Keratinocyte (primary cell): Measurements from ENCODE around the gene ARPC1A.

Experiments used
- EZH2 ChIP-seq: IDR thresholded peaks from one replicate; pipeline ENCODE4 v1.6.1; 2012; ENCODE audit warnings: inconsistent platforms, mild to moderate bottlenecking, low read length, moderate library complexity
- TF ChIP-seq, protein P1 (sequence below), 3 experiments: IDR thresholded peaks in 1 of 3; conservative IDR thresholded peaks in 1 of 3; optimal IDR thresholded peaks in 1 of 3; 2 replicates in 2 of 3; 3 replicates in 1 of 3; pipeline versions ENCODE3 to v1.5.1; 2011; ENCODE audit warnings: low read length in 3 of 3, mild to moderate bottlenecking in 3 of 3, moderate library complexity in 2 of 3, control low read depth in 1 of 3, inconsistent platforms in 1 of 3; ENCODE audit not compliant: insufficient read depth in 2 of 3; ENCODE audit errors: extremely low read depth in 1 of 3

DNA sequence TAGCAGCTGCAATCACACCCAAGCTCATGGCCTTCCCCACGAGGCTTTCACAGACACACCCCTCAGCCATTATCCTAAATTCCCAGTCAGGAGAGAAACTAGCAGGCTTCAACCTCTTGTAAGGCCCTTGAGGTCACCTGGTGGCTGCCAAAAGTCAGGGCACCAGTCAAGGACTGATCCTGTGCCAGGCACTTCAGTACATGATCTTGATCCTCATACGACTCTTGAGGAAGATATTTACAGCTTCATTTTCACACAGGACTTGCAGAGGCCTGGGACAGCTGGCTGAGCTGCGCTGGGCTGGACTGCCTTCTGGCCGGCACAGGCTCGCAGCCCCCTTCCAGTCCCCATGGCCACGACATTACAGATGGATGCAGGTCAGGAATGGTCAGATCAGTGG, 73.9 kb downstream of the ARPC1A start:
- TF ChIP-seq, protein P1, sequence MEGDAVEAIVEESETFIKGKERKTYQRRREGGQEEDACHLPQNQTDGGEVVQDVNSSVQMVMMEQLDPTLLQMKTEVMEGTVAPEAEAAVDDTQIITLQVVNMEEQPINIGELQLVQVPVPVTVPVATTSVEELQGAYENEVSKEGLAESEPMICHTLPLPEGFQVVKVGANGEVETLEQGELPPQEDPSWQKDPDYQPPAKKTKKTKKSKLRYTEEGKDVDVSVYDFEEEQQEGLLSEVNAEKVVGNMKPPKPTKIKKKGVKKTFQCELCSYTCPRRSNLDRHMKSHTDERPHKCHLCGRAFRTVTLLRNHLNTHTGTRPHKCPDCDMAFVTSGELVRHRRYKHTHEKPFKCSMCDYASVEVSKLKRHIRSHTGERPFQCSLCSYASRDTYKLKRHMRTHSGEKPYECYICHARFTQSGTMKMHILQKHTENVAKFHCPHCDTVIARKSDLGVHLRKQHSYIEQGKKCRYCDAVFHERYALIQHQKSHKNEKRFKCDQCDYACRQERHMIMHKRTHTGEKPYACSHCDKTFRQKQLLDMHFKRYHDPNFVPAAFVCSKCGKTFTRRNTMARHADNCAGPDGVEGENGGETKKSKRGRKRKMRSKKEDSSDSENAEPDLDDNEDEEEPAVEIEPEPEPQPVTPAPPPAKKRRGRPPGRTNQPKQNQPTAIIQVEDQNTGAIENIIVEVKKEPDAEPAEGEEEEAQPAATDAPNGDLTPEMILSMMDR (optimal IDR thresholded peaks at IDR 0.05 in 1 of 3, IDR thresholded peaks at IDR 0.05 in 1 of 3, conservative IDR thresholded peaks at IDR 0.05 in 1 of 3; ENCODE audit: extremely low read depth in 1 of 3, insufficient read depth in 2 of 3, low read length in 3 of 3): no peak
- TF ChIP-seq EZH2: no peak
